ENCODE measurements around the gene COX6A2. TPM values are rescaled to one million over a fixed set of nuclear protein-coding genes. Genes with fewer than 3 reads are reported as not detected.

Gene COX6A2
- total RNA-seq, 3 donors from 2014 or later: not detected

DNA sequence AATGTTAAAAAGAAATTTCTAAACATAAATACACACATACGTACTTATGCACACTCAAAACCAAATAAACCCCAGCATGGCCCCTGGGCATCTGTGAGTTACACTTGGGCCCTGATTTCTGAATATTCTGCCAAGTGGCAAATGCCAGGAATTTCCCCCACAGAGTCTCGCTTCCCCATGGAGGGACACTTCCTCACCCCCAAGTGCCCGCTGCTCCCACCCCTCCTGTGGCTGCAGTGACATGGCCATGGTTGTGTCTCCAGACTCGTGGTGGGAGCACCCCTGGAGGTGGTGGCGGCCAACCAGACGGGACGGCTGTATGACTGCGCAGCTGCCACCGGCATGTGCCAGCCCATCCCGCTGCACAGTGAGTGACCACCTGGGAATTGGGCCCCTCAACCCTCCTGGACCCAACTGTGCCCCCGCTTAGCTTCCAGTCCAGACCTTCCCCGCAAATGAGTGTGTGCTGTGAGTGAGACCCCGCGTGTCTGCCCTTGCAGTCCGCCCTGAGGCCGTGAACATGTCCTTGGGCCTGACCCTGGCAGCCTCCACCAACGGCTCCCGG lies 31.0 kb downstream of the COX6A2 start:
- DNase-seq (ENCODE audit: low spot score in 2 of 2): no peak
- Histone ChIP-seq H3K27ac (no peak overlapping the region), H3K9me3 (peaks cover 0 to 9% of the 10 kb centered on the region in 2 donors), H3K36me3 (no peaks in the 10 kb centered on the region), H3K27me3 (no peaks in the 10 kb centered on the region), H3K4me1 (no peaks in the 10 kb centered on the region), H3K4me3 (no peak overlapping the region)
- TF ChIP-seq POLR2AphosphoS5 (IDR thresholded peaks at IDR 0.05) (no peak), POLR2A (IDR thresholded peaks at IDR 0.05) (no peak)
- TF ChIP-seq, protein P1, sequence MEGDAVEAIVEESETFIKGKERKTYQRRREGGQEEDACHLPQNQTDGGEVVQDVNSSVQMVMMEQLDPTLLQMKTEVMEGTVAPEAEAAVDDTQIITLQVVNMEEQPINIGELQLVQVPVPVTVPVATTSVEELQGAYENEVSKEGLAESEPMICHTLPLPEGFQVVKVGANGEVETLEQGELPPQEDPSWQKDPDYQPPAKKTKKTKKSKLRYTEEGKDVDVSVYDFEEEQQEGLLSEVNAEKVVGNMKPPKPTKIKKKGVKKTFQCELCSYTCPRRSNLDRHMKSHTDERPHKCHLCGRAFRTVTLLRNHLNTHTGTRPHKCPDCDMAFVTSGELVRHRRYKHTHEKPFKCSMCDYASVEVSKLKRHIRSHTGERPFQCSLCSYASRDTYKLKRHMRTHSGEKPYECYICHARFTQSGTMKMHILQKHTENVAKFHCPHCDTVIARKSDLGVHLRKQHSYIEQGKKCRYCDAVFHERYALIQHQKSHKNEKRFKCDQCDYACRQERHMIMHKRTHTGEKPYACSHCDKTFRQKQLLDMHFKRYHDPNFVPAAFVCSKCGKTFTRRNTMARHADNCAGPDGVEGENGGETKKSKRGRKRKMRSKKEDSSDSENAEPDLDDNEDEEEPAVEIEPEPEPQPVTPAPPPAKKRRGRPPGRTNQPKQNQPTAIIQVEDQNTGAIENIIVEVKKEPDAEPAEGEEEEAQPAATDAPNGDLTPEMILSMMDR (IDR thresholded peaks at IDR 0.05): no peak
- intact Hi-C loops (cut with DNase I; ENCODE audit: low total_unique reads): no loop called here

DNA sequence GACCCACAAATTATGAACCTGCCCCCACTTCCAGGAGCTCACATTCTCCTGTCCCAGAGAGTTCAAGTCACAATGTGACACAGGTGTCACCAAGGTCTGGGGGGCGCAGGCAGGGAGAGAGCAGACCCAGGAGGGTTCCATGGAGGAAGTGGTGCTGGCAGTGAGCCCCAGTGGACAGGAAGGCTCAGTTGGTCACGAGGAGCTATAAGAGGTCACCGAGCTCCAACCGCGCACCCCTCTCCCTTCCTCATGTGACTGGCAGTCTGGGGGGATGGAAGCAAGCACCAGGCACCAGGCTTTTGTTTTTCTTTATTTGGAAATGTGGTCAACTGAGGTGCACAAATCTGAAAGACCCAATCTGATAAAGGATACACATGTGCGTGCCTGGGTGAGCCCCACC lies 32.5 kb downstream of the COX6A2 start:
- Histone ChIP-seq H3K4me3 (no peak overlapping the region), H3K36me3 (no peaks in the 10 kb centered on the region), H3K27me3 (no peaks in the 10 kb centered on the region), H3K27ac (no peak overlapping the region), H3K9me3 (peaks cover 0 to 9% of the 10 kb centered on the region in 2 donors), H3K4me1 (no peaks in the 10 kb centered on the region)
- TF ChIP-seq POLR2AphosphoS5 (IDR thresholded peaks at IDR 0.05): no peak
- TF ChIP-seq POLR2A (IDR thresholded peaks at IDR 0.05): no peak
- TF ChIP-seq, protein P1 (IDR thresholded peaks at IDR 0.05): no peak
- intact Hi-C loops (cut with DNase I; ENCODE audit: low total_unique reads): no loop called here
- DNase-seq (ENCODE audit: low spot score in 2 of 2): no peak

DNA sequence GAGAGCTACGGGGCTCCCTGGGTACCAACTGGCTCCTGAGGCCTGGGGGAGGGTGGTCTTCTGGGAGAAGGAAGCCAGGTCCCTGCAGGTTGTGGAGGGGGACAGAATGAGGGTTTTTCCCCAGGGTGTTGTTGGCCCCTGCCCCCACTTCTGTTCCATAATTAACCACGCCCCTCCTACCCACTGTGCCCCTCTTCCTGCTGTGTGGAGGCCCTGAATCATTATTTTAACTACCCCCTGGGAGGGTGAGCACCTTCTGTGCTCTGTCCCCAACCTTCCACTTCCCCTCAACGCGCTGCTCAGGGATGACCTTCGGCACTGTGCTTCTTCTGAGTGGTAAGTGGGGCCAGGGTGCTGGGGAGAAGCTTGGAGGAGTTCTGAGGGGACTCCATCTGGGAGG lies 35.1 kb downstream of the COX6A2 start, which contains the start of gene ITGAD:
TSS of gene ITGAD (plus strand) at position 280 of the 400 bp plus-strand sequence. CDS start at position 306, 26 bp downstream.
- intact Hi-C loops (cut with DNase I; ENCODE audit: low total_unique reads): no loop called here
- TF ChIP-seq, protein P1 (IDR thresholded peaks at IDR 0.05): no peak
- TF ChIP-seq POLR2AphosphoS5 (IDR thresholded peaks at IDR 0.05): no peak
- no peak for TF ChIP-seq POLR2A (IDR thresholded peaks at IDR 0.05)
- Histone ChIP-seq H3K4me1 (no peaks in the 10 kb centered on the region), H3K9me3 (no peaks in the 10 kb centered on the region), H3K36me3 (no peaks in the 10 kb centered on the region), H3K27ac (no peak within 1 kb of the TSS), H3K4me3 (no peak within 1 kb of the TSS), H3K27me3 (no peaks in the 10 kb centered on the region)
- no peak for DNase-seq (ENCODE audit: low spot score in 2 of 2)

DNA sequence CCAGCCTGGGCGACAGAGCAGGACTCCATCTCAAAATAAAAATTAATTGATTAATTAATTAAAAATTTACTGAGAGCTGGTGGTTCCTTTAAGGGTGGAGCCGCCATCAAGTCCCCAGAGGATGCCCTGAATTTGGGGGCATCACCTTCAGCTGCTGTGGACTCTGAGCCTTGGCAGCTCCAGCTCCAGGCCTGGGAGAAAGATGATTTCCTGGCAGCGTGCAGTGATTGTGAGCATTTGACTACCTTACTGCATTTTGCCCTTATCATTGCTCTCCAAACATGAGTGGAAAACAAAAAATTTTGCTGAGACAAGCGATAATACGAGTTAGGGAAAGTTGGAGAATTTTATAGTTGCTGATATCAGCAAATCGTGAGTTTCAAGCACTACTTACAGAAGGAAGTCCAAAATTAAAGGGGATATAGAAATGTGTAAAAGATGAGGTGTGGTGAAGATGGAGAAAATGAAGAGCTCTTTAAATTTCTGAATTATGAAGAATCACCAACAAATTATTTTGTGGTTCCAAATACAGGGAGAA lies 37.6 kb downstream of the COX6A2 start:
- intact Hi-C loops (cut with DNase I; ENCODE audit: low total_unique reads): no loop called here
- no peak overlapping the region for H3K4me3 ChIP-seq
- H3K9me3 ChIP-seq: no peaks in the 10 kb centered on the region
- no peak for DNase-seq (ENCODE audit: low spot score in 2 of 2)
- no peak overlapping the region for H3K27ac ChIP-seq
- H3K27me3 ChIP-seq: no peaks in the 10 kb centered on the region
- no peaks in the 10 kb centered on the region for H3K4me1 ChIP-seq
- no peaks in the 10 kb centered on the region for H3K36me3 ChIP-seq
- TF ChIP-seq, protein P1 (IDR thresholded peaks at IDR 0.05): no peak
- TF ChIP-seq POLR2A (IDR thresholded peaks at IDR 0.05): no peak
- no peak for TF ChIP-seq POLR2AphosphoS5 (IDR thresholded peaks at IDR 0.05)

DNA sequence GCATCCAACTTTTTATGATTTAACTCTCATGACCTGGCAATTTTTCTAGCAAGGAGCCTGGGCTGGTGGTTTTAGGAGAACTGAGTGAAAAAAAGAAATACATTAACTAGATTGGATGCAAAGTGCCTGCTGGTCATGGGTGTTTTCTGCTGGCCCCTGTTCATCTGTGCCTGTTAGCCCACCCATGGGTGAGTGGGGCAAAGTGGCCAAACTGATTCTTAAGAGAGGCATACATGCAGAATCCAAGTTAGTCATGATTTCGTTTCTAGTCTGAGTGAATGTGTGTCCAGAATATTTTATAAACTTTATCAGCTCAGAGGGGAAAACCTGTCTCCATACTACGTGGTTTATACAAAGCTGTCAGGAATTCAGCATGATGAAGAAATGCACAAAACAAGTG lies 39.6 kb downstream of the COX6A2 start:
- intact Hi-C loops (cut with DNase I; ENCODE audit: low total_unique reads): no loop called here
- H3K9me3 ChIP-seq: no peaks in the 10 kb centered on the region
- H3K4me1 ChIP-seq: no peaks in the 10 kb centered on the region
- H3K27ac ChIP-seq: no peak overlapping the region
- no peaks in the 10 kb centered on the region for H3K27me3 ChIP-seq
- H3K36me3 ChIP-seq: no peaks in the 10 kb centered on the region
- no peak overlapping the region for H3K4me3 ChIP-seq
- TF ChIP-seq, protein P1 (IDR thresholded peaks at IDR 0.05): no peak
- TF ChIP-seq POLR2AphosphoS5 (IDR thresholded peaks at IDR 0.05) (no peak), POLR2A (IDR thresholded peaks at IDR 0.05) (no peak)
- DNase-seq (ENCODE audit: low spot score in 2 of 2): no peak

Data from breast epithelium (tissue), 4 donors.